HepG2 (cell line): Measurements from ENCODE around the gene AUTS2.

ENCODE experiments used
- CTCF ChIP-seq: sonication (generic); formaldehyde crosslinking; IDR thresholded peaks from 2 replicates; pipeline ENCODE4 v1.5.0; 2020; ENCODE audit warnings: mild to moderate bottlenecking, missing genetic modification reagents, moderate library complexity
- EZH2 ChIP-seq: conservative IDR thresholded peaks from 2 replicates; pipeline ENCODE4 v1.6.1; 2012; ENCODE audit warnings: mild to moderate bottlenecking, low read depth, low read length, moderate library complexity
- KLF9 ChIP-seq: IDR thresholded peaks from 2 replicates; pipeline ENCODE4 v1.6.1; 2016; ENCODE audit warnings: low read depth
- NFAT5 ChIP-seq: sonication (generic); formaldehyde crosslinking; IDR thresholded peaks from 2 replicates; pipeline ENCODE4 v1.4.0; 2020; ENCODE audit warnings: missing genetic modification reagents
- NFYB ChIP-seq: sonication (generic); formaldehyde crosslinking; IDR thresholded peaks from 2 replicates; pipeline ENCODE4 v1.4.0; 2020; ENCODE audit warnings: missing genetic modification reagents
- PPARG ChIP-seq: conservative IDR thresholded peaks from 2 replicates; pipeline ENCODE4 v1.6.1; 2016; ENCODE audit warnings: missing biosample characterization, missing genetic modification reagents
- RELA ChIP-seq: sonication (generic); formaldehyde crosslinking; IDR thresholded peaks from 2 replicates; pipeline ENCODE4 v1.4.0; 2020; ENCODE audit warnings: missing genetic modification reagents
- SIX4 ChIP-seq: sonication (generic); formaldehyde crosslinking; IDR thresholded peaks from 2 replicates; pipeline ENCODE4 v1.4.0; 2020; ENCODE audit warnings: missing genetic modification reagents
- TFDP1 ChIP-seq: IDR thresholded peaks from 2 replicates; pipeline ENCODE4 v1.6.1; 2016; ENCODE audit warnings: missing compliant biosample characterization, missing genetic modification reagents, borderline replicate concordance
- ZBTB14 ChIP-seq: sonication (generic); formaldehyde crosslinking; IDR thresholded peaks from 2 replicates; pipeline ENCODE4 v1.4.0; 2020; ENCODE audit warnings: missing genetic modification reagents
- ZBTB3 ChIP-seq: sonication (generic); formaldehyde crosslinking; IDR thresholded peaks from 2 replicates; pipeline ENCODE4 v1.4.0; 2020; ENCODE audit warnings: low read depth, mild to moderate bottlenecking, moderate library complexity, missing genetic modification reagents, borderline replicate concordance
- ZFP1 ChIP-seq: IDR thresholded peaks from 2 replicates; pipeline ENCODE4 v1.6.1; 2016
- ZNF12 ChIP-seq: sonication (generic); formaldehyde crosslinking; IDR thresholded peaks from 2 replicates; pipeline ENCODE4 v1.5.0; 2020; ENCODE audit warnings: missing genetic modification reagents
- ZNF770 ChIP-seq: sonication (generic); formaldehyde crosslinking; IDR thresholded peaks from 2 replicates; pipeline ENCODE4 v1.5.0; 2020; ENCODE audit warnings: mild to moderate bottlenecking, missing genetic modification reagents

- TF ChIP-seq CTCF (CRISPR knock-in tag) (no peak), NFAT5 (CRISPR knock-in tag) (no peak), KLF9 (no peak), SIX4 (no peak), ZBTB14 (no peak), ZNF12 (CRISPR knock-in tag) (no peak), EZH2 (no peak), ZFP1 (CRISPR knock-in tag) (no peak), ZNF770 (CRISPR knock-in tag) (no peak), TFDP1 (CRISPR knock-in tag) (no peak), NFYB (CRISPR knock-in tag) (no peak), PPARG (CRISPR knock-in tag) (no peak), ZBTB3 (no peak), RELA (CRISPR knock-in tag) (no peak)
Measured at GRCh38 chr7:70306173-70306572, 707.9 kb downstream of the AUTS2 start.
